Duodenal mucosa (tissue), 2 donors: ENCODE measurements around the gene DCLRE1A.
"Not testable (repeated sequence)": the region's sequence is repeated elsewhere in the genome, so short reads cannot be mapped to it uniquely, and the experiment has no call there.

Source experiments
- H3K27ac ChIP-seq: one replicate; pipeline ENCODE4 v1.7.0; 2013; ENCODE audit warnings: low read depth, low read length
- H3K27me3 ChIP-seq, 2 donors: one replicate each; pipeline ENCODE4 v1.7.0; 2013; ENCODE audit warnings: low read length in 2 of 2, control low read depth in 1 of 2; ENCODE audit not compliant: insufficient read depth in 2 of 2, control insufficient read depth in 1 of 2
- H3K36me3 ChIP-seq, 2 donors: one replicate each; pipeline ENCODE4 v1.7.0; 2013; ENCODE audit warnings: low read length in 2 of 2, control low read depth in 1 of 2; ENCODE audit not compliant: insufficient read depth in 2 of 2, control insufficient read depth in 1 of 2
- H3K4me1 ChIP-seq, 2 donors: one replicate each; pipeline ENCODE4 v1.7.0; 2013; ENCODE audit warnings: low read length in 2 of 2, control low read depth in 1 of 2; ENCODE audit not compliant: insufficient read depth in 2 of 2, control insufficient read depth in 1 of 2
- H3K4me3 ChIP-seq, 2 donors: one replicate each; pipeline ENCODE4 v1.7.0; 2013; ENCODE audit warnings: low read length in 2 of 2, low read depth in 1 of 2
- H3K9ac ChIP-seq, 2 donors: one replicate each; pipeline ENCODE4 v1.7.0; 2013; ENCODE audit warnings: low read length in 2 of 2, low read depth in 1 of 2
- H3K9me3 ChIP-seq, 2 donors: one replicate each; pipeline ENCODE4 v1.7.0; 2013; ENCODE audit warnings: low read length in 2 of 2, control low read depth in 1 of 2; ENCODE audit not compliant: control insufficient read depth in 1 of 2

Gene DCLRE1A

GRCh38 chr10:113842171-113842570 is 11.7 kb downstream of the DCLRE1A start:
- Histone ChIP-seq H3K4me1 (no peaks in the 10 kb centered on the region), H3K27ac (no peak overlapping the region), H3K9me3 (no peaks in the 10 kb centered on the region), H3K9ac (no peak overlapping the region), H3K36me3 (peaks cover 0 to 17% of the 10 kb centered on the region in 2 donors), H3K4me3 (no peak overlapping the region), H3K27me3 (no peaks in the 10 kb centered on the region)

- H3K9ac ChIP-seq, H3K4me1 ChIP-seq, H3K4me3 ChIP-seq, H3K9me3 ChIP-seq, H3K27ac ChIP-seq, H3K36me3 ChIP-seq, H3K27me3 ChIP-seq: not testable (repeated sequence)
Observed at GRCh38 chr10:113828567-113828966, 25.3 kb downstream of the DCLRE1A start.

- Histone ChIP-seq H3K27ac (no peak overlapping the region), H3K9ac (no peak overlapping the region), H3K36me3 (no peaks in the 10 kb centered on the region), H3K9me3 (no peaks in the 10 kb centered on the region), H3K27me3 (no peaks in the 10 kb centered on the region), H3K4me3 (no peak overlapping the region), H3K4me1 (no peaks in the 10 kb centered on the region)
Observed at GRCh38 chr10:113825791-113826190, 28.1 kb downstream of the DCLRE1A start.

GRCh38 chr10:113823389-113823788 is 30.5 kb downstream of the DCLRE1A start:
- H3K4me1 ChIP-seq: no peaks in the 10 kb centered on the region
- no peaks in the 10 kb centered on the region for H3K9me3 ChIP-seq
- no peak overlapping the region for H3K4me3 ChIP-seq
- H3K9ac ChIP-seq: no peak overlapping the region
- no peaks in the 10 kb centered on the region for H3K36me3 ChIP-seq
- no peak overlapping the region for H3K27ac ChIP-seq
- H3K27me3 ChIP-seq: no peaks in the 10 kb centered on the region

GRCh38 chr10:113822174-113822573 is 31.7 kb downstream of the DCLRE1A start:
- Histone ChIP-seq H3K36me3 (no peaks in the 10 kb centered on the region), H3K4me3 (no peak overlapping the region), H3K27ac (no peak overlapping the region), H3K27me3 (no peaks in the 10 kb centered on the region), H3K4me1 (no peaks in the 10 kb centered on the region), H3K9ac (no peak overlapping the region), H3K9me3 (no peaks in the 10 kb centered on the region)

GRCh38 chr10:113821306-113821705 is 32.6 kb downstream of the DCLRE1A start:
- not testable (repeated sequence) for H3K27ac ChIP-seq, H3K9me3 ChIP-seq, H3K4me1 ChIP-seq, H3K4me3 ChIP-seq, H3K36me3 ChIP-seq, H3K27me3 ChIP-seq, H3K9ac ChIP-seq

- Histone ChIP-seq H3K4me3 (no peak overlapping the region), H3K9me3 (no peaks in the 10 kb centered on the region), H3K27me3 (no peaks in the 10 kb centered on the region), H3K9ac (no peak overlapping the region), H3K27ac (no peak overlapping the region), H3K4me1 (no peaks in the 10 kb centered on the region), H3K36me3 (no peaks in the 10 kb centered on the region)
Observed at GRCh38 chr10:113820507-113820906, 33.4 kb downstream of the DCLRE1A start.

GRCh38 chr10:113819989-113820388 is 33.9 kb downstream of the DCLRE1A start:
- H3K27ac ChIP-seq: no peak overlapping the region
- no peaks in the 10 kb centered on the region for H3K9me3 ChIP-seq
- no peaks in the 10 kb centered on the region for H3K27me3 ChIP-seq
- H3K9ac ChIP-seq: no peak overlapping the region
- no peak overlapping the region for H3K4me3 ChIP-seq
- H3K36me3 ChIP-seq: no peaks in the 10 kb centered on the region
- H3K4me1 ChIP-seq: no peaks in the 10 kb centered on the region

- H3K4me1 ChIP-seq, H3K27ac ChIP-seq, H3K36me3 ChIP-seq, H3K4me3 ChIP-seq, H3K9ac ChIP-seq, H3K9me3 ChIP-seq, H3K27me3 ChIP-seq: not testable (repeated sequence)
Observed at GRCh38 chr10:113814700-113815099, 39.2 kb downstream of the DCLRE1A start.

- no peak overlapping the region for H3K9ac ChIP-seq
- H3K27ac ChIP-seq: no peak overlapping the region
- H3K4me1 ChIP-seq: no peaks in the 10 kb centered on the region
- no peak overlapping the region for H3K4me3 ChIP-seq
- H3K9me3 ChIP-seq: no peaks in the 10 kb centered on the region
- no peaks in the 10 kb centered on the region for H3K36me3 ChIP-seq
- H3K27me3 ChIP-seq: peaks cover 0 to 6% of the 10 kb centered on the region in 2 donors
Observed at GRCh38 chr10:113808168-113808567, 45.7 kb downstream of the DCLRE1A start.

- H3K27me3 ChIP-seq: peaks cover 0 to 6% of the 10 kb centered on the region in 2 donors
- no peak overlapping the region for H3K27ac ChIP-seq
- no peak overlapping the region for H3K9ac ChIP-seq
- no peaks in the 10 kb centered on the region for H3K4me1 ChIP-seq
- H3K4me3 ChIP-seq: no peak overlapping the region
- H3K9me3 ChIP-seq: no peaks in the 10 kb centered on the region
- no peaks in the 10 kb centered on the region for H3K36me3 ChIP-seq
Observed at GRCh38 chr10:113806503-113806902, 47.4 kb downstream of the DCLRE1A start.
